ENCODE data around the gene ZFP91. TPM values are rescaled to one million over a fixed set of nuclear protein-coding genes. Genes with fewer than 3 reads are reported as not detected.
"Not testable (repeated sequence)": the region's sequence is repeated elsewhere in the genome, so short reads cannot be mapped to it uniquely, and the experiment has no call there.

ZFP91 gene
- total RNA-seq, 2 experiments from 2014 or later = 38.7 to 50.9 TPM

DNA sequence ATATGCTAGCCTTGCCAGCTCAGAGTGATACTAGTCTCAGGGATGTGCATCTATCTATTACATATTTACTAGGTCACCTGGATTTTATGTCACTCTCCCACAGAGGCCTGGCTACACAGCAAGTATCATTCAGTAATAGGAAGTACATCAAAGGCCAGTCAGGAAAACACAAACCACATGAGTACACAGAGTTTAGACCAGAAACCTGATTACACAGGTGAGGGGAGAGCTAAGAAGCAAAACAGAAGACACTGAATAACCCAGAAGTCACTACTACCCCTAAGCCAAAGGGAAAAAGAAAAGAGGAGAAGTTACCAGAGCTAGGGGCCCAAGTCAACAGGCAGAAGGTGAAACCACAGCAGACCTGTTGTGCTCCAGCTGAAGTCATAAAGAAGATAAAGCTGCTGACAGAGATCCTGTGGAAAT is 16.5 kb upstream of the ZFP91 start:
- no peak overlapping the region for H3K27ac ChIP-seq (ENCODE audit: low read depth, low read length, poor library complexity, severe bottlenecking)
- POLR2A ChIA-PET = interaction anchor here (0.6 to 1.3 kb wide), 2 partner anchors 15 kb away, joined by 4 to 5 read pairs; no protein-coding TSS in a partner anchor
- H3K79me2 ChIP-seq (ENCODE audit: insufficient read depth, low read depth, low read length) = peaks cover 96% of the 10 kb centered on the region
- no peak overlapping the region for H3K4me3 ChIP-seq (ENCODE audit: low read depth, low read length, poor library complexity, severe bottlenecking)
- H3K4me1 ChIP-seq (ENCODE audit: insufficient read depth, low read length, poor library complexity, severe bottlenecking) = peaks cover 20% of the 10 kb centered on the region
- BruUV-seq (replicated peaks) = no TSS peak
- H3K9me3 ChIP-seq (ENCODE audit: low read length) = no peaks in the 10 kb centered on the region
- CTCF ChIA-PET (ENCODE audit: unreplicated experiment) = no interaction called here
- peaks cover 96% of the 10 kb centered on the region for H3K36me3 ChIP-seq (ENCODE audit: insufficient read depth, low read length)
- H3K4me2 ChIP-seq (ENCODE audit: low read length) = no peak overlapping the region
- no peak for DNase-seq (ENCODE audit: low spot score)
- intact Hi-C loops (cut with micrococcal nuclease; ENCODE audit: unreplicated experiment) = no loop called here
- TF ChIP-seq EZH2phosphoT487 (IDR thresholded peaks at IDR 0.05; ENCODE audit: borderline replicate concordance, low read depth, low read length) = no peak
- TF ChIP-seq, protein P1, sequence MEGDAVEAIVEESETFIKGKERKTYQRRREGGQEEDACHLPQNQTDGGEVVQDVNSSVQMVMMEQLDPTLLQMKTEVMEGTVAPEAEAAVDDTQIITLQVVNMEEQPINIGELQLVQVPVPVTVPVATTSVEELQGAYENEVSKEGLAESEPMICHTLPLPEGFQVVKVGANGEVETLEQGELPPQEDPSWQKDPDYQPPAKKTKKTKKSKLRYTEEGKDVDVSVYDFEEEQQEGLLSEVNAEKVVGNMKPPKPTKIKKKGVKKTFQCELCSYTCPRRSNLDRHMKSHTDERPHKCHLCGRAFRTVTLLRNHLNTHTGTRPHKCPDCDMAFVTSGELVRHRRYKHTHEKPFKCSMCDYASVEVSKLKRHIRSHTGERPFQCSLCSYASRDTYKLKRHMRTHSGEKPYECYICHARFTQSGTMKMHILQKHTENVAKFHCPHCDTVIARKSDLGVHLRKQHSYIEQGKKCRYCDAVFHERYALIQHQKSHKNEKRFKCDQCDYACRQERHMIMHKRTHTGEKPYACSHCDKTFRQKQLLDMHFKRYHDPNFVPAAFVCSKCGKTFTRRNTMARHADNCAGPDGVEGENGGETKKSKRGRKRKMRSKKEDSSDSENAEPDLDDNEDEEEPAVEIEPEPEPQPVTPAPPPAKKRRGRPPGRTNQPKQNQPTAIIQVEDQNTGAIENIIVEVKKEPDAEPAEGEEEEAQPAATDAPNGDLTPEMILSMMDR (conservative IDR thresholded peaks at IDR 0.05; ENCODE audit: low read length) = no peak
- no peak overlapping the region for H2AFZ ChIP-seq (ENCODE audit: low read length)
- H3K9me2 ChIP-seq (ENCODE audit: insufficient read depth, low read length) = no peaks in the 10 kb centered on the region
- peaks cover 23% of the 10 kb centered on the region for H4K20me1 ChIP-seq (ENCODE audit: insufficient read depth, low read length)

- Histone ChIP-seq H3K4me2 (ENCODE audit: low read length) (no peak overlapping the region), H3K9me3 (ENCODE audit: low read length) (no peaks in the 10 kb centered on the region), H3K9me2 (ENCODE audit: insufficient read depth, low read length) (no peaks in the 10 kb centered on the region), H3K4me1 (ENCODE audit: insufficient read depth, low read length, poor library complexity, severe bottlenecking) (peaks cover 38% of the 10 kb centered on the region), H3K4me3 (ENCODE audit: low read depth, low read length, poor library complexity, severe bottlenecking) (no peak overlapping the region), H4K20me1 (ENCODE audit: insufficient read depth, low read length) (peaks cover 27% of the 10 kb centered on the region), H3K79me2 (ENCODE audit: insufficient read depth, low read depth, low read length) (peaks cover 96% of the 10 kb centered on the region), H3K27ac (ENCODE audit: low read depth, low read length, poor library complexity, severe bottlenecking) (no peak overlapping the region), H2AFZ (ENCODE audit: low read length) (no peak overlapping the region), H3K36me3 (ENCODE audit: insufficient read depth, low read length) (peaks cover 98% of the 10 kb centered on the region)
- TF ChIP-seq, protein P1 (conservative IDR thresholded peaks at IDR 0.05; ENCODE audit: low read length) = no peak
- TF ChIP-seq EZH2phosphoT487 (IDR thresholded peaks at IDR 0.05; ENCODE audit: borderline replicate concordance, low read depth, low read length) = no peak
- no peak for DNase-seq (ENCODE audit: low spot score)
- intact Hi-C loops (cut with micrococcal nuclease; ENCODE audit: unreplicated experiment) = no loop called here
- BruUV-seq (replicated peaks) = no TSS peak
- ChIA-PET POLR2A (interaction anchor here (0.6 to 2.1 kb wide), 7 partner anchors 11 to 57 kb away, joined by 3 to 7 read pairs (median 3); partner anchors contain the start of gene LPXN), CTCF (ENCODE audit: unreplicated experiment) (no interaction called here)
These were observed 14.6 kb upstream of the ZFP91 start for GRCh38 chr11:58564231-58564630.

DNA sequence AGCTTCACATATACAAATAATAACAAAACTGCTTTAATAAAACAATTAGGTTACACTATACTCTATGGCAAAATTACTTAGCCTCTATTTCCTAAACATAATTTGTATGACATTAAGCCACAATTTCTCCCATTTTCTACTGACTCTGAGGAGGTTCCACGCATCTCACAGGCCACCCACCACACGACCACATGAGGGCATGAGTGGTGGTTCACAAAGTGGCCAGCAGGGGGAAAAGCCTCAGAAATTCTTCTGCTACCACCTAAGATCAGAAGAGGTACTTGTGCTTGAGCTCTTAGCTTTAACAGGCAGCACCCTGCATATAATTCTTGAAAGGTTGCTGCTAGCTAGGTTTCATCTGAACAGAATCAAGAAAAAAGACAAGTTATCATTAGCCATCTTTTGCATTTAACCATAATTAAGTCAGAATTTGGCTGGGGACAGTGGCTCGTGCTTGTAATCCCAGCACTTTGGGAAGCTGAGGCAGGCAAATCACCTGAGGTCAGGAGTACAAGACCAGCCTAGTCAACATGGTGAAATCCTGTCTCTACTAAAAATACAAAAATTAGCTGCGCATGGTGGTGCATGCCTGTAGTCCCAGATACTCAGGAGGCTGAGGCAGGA is 10.9 kb upstream of the ZFP91 start:
- H3K79me2 ChIP-seq (ENCODE audit: insufficient read depth, low read depth, low read length) = peaks cover 96% of the 10 kb centered on the region
- peak; percentile 82 for DNase-seq (ENCODE audit: low spot score)
- H3K36me3 ChIP-seq (ENCODE audit: insufficient read depth, low read length) = peaks cover 85% of the 10 kb centered on the region
- peak overlapping the region; percentile 26 for H3K27ac ChIP-seq (ENCODE audit: low read depth, low read length, poor library complexity, severe bottlenecking)
- H3K4me3 ChIP-seq (ENCODE audit: low read depth, low read length, poor library complexity, severe bottlenecking) = no peak overlapping the region
- ChIA-PET POLR2A (interaction anchor here (0.6 to 3.3 kb wide), 8 partner anchors 8 to 352 kb away, joined by 3 to 21 read pairs (median 7); partner anchors contain the start of genes CNTF and LPXN), CTCF (ENCODE audit: unreplicated experiment) (interaction anchor here (0.8 to 1.6 kb wide), 5 partner anchors 8 to 576 kb away, joined by 3 to 6 read pairs (median 4); no protein-coding TSS in a partner anchor)
- H2AFZ ChIP-seq (ENCODE audit: low read length) = no peak overlapping the region
- peak overlapping the region; percentile 34; the same call in 1 of the 2 replicates for H3K4me2 ChIP-seq (ENCODE audit: low read length)
- H3K9me3 ChIP-seq (ENCODE audit: low read length) = no peaks in the 10 kb centered on the region
- peaks cover 22% of the 10 kb centered on the region for H4K20me1 ChIP-seq (ENCODE audit: insufficient read depth, low read length)
- no TSS peak for BruUV-seq (replicated peaks)
- intact Hi-C loops (cut with micrococcal nuclease; ENCODE audit: unreplicated experiment) = no loop called here
- H3K4me1 ChIP-seq (ENCODE audit: insufficient read depth, low read length, poor library complexity, severe bottlenecking) = peaks cover 45% of the 10 kb centered on the region
- no peaks in the 10 kb centered on the region for H3K9me2 ChIP-seq (ENCODE audit: insufficient read depth, low read length)
- TF ChIP-seq, protein P1 (conservative IDR thresholded peaks at IDR 0.05; ENCODE audit: low read length) = peak; percentile 93
- TF ChIP-seq EZH2phosphoT487 (IDR thresholded peaks at IDR 0.05; ENCODE audit: borderline replicate concordance, low read depth, low read length) = no peak

DNA sequence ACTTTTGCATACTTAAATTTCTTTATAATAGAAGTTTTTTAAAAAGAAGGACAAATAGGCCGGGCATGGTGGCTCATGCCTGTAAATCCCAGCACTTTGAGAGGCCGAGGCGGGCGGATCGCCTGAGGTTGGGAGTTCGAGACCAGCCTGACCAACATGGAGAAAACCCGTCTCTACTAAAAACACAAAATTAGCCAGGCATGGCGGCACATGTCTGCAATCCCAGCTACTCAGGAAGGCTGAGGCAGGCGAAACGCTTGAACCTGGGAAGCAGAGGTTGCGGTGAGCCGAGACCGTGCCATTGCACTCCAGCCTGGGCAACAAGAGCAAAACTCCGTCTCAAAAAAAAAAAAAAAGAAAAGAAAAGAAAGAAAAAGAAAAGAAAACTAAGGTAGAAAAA is 6.0 kb upstream of the ZFP91 start:
- H3K4me1 ChIP-seq (ENCODE audit: insufficient read depth, low read length, poor library complexity, severe bottlenecking) = peaks cover 50% of the 10 kb centered on the region
- H3K9me2 ChIP-seq (ENCODE audit: insufficient read depth, low read length); BruUV-seq (replicated peaks); intact Hi-C loops (cut with micrococcal nuclease; ENCODE audit: unreplicated experiment); CTCF ChIA-PET (ENCODE audit: unreplicated experiment); H2AFZ ChIP-seq (ENCODE audit: low read length); H4K20me1 ChIP-seq (ENCODE audit: insufficient read depth, low read length); DNase-seq (ENCODE audit: low spot score); H3K9me3 ChIP-seq (ENCODE audit: low read length): not testable (repeated sequence)
- POLR2A ChIA-PET = interaction anchor here (0.7 to 0.9 kb wide), 2 partner anchors 12 to 34 kb away, joined by 4 to 7 read pairs; no protein-coding TSS in a partner anchor
- peak overlapping the region; percentile 79 for H3K4me3 ChIP-seq (ENCODE audit: low read depth, low read length, poor library complexity, severe bottlenecking)
- peaks cover 36% of the 10 kb centered on the region for H3K36me3 ChIP-seq (ENCODE audit: insufficient read depth, low read length)
- peaks cover 87% of the 10 kb centered on the region for H3K79me2 ChIP-seq (ENCODE audit: insufficient read depth, low read depth, low read length)
- H3K4me2 ChIP-seq (ENCODE audit: low read length) = peak overlapping the region; percentile 96
- peak overlapping the region; percentile 95 for H3K27ac ChIP-seq (ENCODE audit: low read depth, low read length, poor library complexity, severe bottlenecking)

All from OCI-LY7 (cell line).